Mesothelial cell of epicardium (in vitro differentiated cells): ENCODE results near the gene CPB2. TPM values are rescaled to one million over a fixed set of nuclear protein-coding genes. Genes with fewer than 3 reads are reported as not detected.

Source experiments
- DNase-seq, 2 experiments: peaks; one replicate each; pipeline ENCODE4 v3.0.0; 2021; ENCODE audit warnings: low spot score in 2 of 2; ENCODE audit not compliant: unreplicated experiment in 2 of 2
- H3K27ac Mint-ChIP-seq: 2 replicates; pipeline ENCODE4 v1.8.0; 2021; ENCODE audit warnings: mixed read lengths
- H3K27me3 Mint-ChIP-seq: 2 replicates; pipeline ENCODE4 v1.8.0; 2021; ENCODE audit warnings: low read depth, mixed read lengths
- H3K36me3 Mint-ChIP-seq: 2 replicates; pipeline ENCODE4 v1.8.0; 2021; ENCODE audit warnings: mixed read lengths
- H3K4me1 Mint-ChIP-seq: 2 replicates; pipeline ENCODE4 v1.8.0; 2021; ENCODE audit warnings: mixed read lengths
- H3K4me3 Mint-ChIP-seq: 2 replicates; pipeline ENCODE4 v1.8.0; 2021; ENCODE audit warnings: mild to moderate bottlenecking, moderate library complexity, mixed read lengths
- H3K9me3 Mint-ChIP-seq: 2 replicates; pipeline ENCODE4 v1.8.0; 2021; ENCODE audit warnings: mixed read lengths
- CTCF ChIP-seq: fragments of 200-600 bp; sonication (generic); IDR thresholded peaks from one replicate; pipeline ENCODE4 v1.5.0; 2021; ENCODE audit warnings: antibody characterized with exemption; ENCODE audit not compliant: unreplicated experiment
- total RNA-seq: library from RNA; stranded (reverse); gene quantifications from 3 replicates; pipeline ENCODE4 v1.2.1, GENCODE V29; 2021

The CPB2 gene
- total RNA-seq, 1 donor from 2014 or later = not detected

DNA sequence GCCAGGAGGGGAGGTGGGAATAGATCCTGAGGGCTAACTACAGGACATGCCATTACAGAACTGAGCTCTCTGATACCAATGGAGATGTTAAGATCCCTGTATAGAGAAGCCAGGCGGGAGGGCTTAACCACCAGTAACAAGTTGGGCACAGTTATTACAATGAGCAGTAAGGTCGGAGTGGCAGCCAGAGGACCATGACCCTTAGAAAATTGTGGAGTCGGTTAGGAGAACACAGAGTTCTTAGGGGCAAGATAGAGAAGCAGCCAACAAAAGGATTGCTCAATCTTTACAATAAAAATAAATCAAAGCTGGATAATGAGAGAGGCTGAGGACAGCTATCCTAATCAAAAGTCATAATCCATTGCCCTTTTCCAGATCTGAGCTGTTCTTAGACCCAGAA is 10.4 kb downstream of the CPB2 start:
- Mint-ChIP-seq H3K36me3 (no peaks in the 10 kb centered on the region), H3K9me3 (no peaks in the 10 kb centered on the region), H3K4me3 (no peak overlapping the region), H3K27me3 (peaks cover 26% of the 10 kb centered on the region), H3K4me1 (no peaks in the 10 kb centered on the region), H3K27ac (no peak overlapping the region)
- no peak for TF ChIP-seq CTCF
- no peak for DNase-seq

- Mint-ChIP-seq H3K9me3 (no peaks in the 10 kb centered on the region), H3K36me3 (no peaks in the 10 kb centered on the region), H3K4me3 (no peak overlapping the region), H3K27ac (no peak overlapping the region), H3K27me3 (peaks cover 31% of the 10 kb centered on the region), H3K4me1 (no peaks in the 10 kb centered on the region)
- DNase-seq = no peak
- TF ChIP-seq CTCF = no peak
These were observed 15.8 kb downstream of the CPB2 start for GRCh38 chr13:46088821-46089562.

DNA sequence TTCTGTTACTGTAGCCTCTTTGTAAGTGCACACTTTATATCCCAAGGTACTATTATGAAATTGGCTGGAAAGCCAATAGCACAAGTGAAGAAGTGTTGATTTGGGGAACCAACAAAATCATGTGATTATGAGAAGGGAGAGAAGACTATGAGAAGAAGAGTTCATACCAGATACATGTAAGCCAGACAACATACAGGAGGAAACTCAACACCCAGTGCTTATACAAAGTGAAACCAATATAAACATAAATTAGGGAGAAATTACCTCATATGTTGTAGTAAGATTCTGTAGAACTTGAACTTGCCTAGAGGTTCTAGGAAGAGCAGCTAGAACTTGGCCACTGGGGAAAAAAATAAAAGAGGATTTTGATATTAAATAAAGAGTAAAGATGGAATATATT is 17.4 kb downstream of the CPB2 start:
- H3K36me3 Mint-ChIP-seq = no peaks in the 10 kb centered on the region
- no peak for TF ChIP-seq CTCF
- H3K27me3 Mint-ChIP-seq = peaks cover 21% of the 10 kb centered on the region
- no peak overlapping the region for H3K4me3 Mint-ChIP-seq
- H3K4me1 Mint-ChIP-seq = no peaks in the 10 kb centered on the region
- DNase-seq = no peak
- no peaks in the 10 kb centered on the region for H3K9me3 Mint-ChIP-seq
- H3K27ac Mint-ChIP-seq = no peak overlapping the region

GRCh38 chr13:46086985-46087384 is 17.8 kb downstream of the CPB2 start:
- no peaks in the 10 kb centered on the region for H3K36me3 Mint-ChIP-seq
- H3K4me3 Mint-ChIP-seq = no peak overlapping the region
- no peak for DNase-seq
- TF ChIP-seq CTCF = no peak
- H3K27ac Mint-ChIP-seq = no peak overlapping the region
- no peaks in the 10 kb centered on the region for H3K4me1 Mint-ChIP-seq
- peaks cover 21% of the 10 kb centered on the region for H3K27me3 Mint-ChIP-seq
- no peaks in the 10 kb centered on the region for H3K9me3 Mint-ChIP-seq

DNA sequence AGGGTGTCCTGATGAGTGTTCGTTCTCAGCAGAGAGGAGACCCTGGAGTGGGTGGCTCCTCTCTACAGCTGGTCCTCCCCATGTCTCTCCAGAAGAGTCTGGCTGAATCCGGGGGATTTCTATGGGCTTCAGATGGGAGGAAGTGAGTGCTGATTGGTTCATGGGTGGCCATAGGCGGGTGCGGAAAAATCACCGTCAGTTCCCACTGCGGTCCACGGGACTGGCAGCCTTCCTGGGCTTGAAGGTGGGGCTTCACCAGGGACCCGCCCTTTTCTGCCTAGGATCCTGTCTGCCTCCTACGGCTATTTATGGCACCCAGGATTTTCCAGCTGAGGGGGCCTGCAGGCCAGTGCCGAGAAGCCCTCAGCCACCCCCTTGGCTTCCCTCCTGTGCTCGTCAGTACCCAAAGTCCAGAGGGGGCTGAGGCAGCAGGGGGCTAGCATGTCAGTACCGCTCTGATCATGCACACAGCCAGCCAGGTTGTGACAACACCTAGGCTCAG is 18.4 kb downstream of the CPB2 start:
- Mint-ChIP-seq H3K36me3 (no peaks in the 10 kb centered on the region), H3K4me1 (no peaks in the 10 kb centered on the region), H3K27me3 (peaks cover 19% of the 10 kb centered on the region), H3K4me3 (no peak overlapping the region), H3K9me3 (no peaks in the 10 kb centered on the region), H3K27ac (no peak overlapping the region)
- DNase-seq = no peak
- TF ChIP-seq CTCF = no peak
